Measurements from ENCODE around the gene HLA-G. TPM values are rescaled to one million over a fixed set of nuclear protein-coding genes. Genes with fewer than 3 reads are reported as not detected.

Gene HLA-G
- total RNA-seq, 1 donor: not detected

- no peak for DNase-seq (ENCODE audit: low read depth)
- no peak for TF ChIP-seq CTCF (IDR thresholded peaks at IDR 0.05; ENCODE audit: insufficient read depth, low read depth, low read length)
- H3K4me3 ChIP-seq (ENCODE audit: low read depth, low read length): no peak overlapping the region
Observed at GRCh38 chr6:29858006-29858405, 30.4 kb downstream of the HLA-G start.

- no peak for TF ChIP-seq CTCF (IDR thresholded peaks at IDR 0.05; ENCODE audit: insufficient read depth, low read depth, low read length)
- no peak overlapping the region for H3K4me3 ChIP-seq (ENCODE audit: low read depth, low read length)
- no peak for DNase-seq (ENCODE audit: low read depth)
Observed at GRCh38 chr6:29861521-29862255, 34.1 kb downstream of the HLA-G start.

GRCh38 chr6:29864037-29864810 is 36.6 kb downstream of the HLA-G start:
- DNase-seq (ENCODE audit: low read depth): no peak
- no peak overlapping the region for H3K4me3 ChIP-seq (ENCODE audit: low read depth, low read length)
- TF ChIP-seq CTCF (IDR thresholded peaks at IDR 0.05; ENCODE audit: insufficient read depth, low read depth, low read length): no peak

GRCh38 chr6:29865631-29866030 is 38.0 kb downstream of the HLA-G start:
- no peak for TF ChIP-seq CTCF (IDR thresholded peaks at IDR 0.05; ENCODE audit: insufficient read depth, low read depth, low read length)
- no peak overlapping the region for H3K4me3 ChIP-seq (ENCODE audit: low read depth, low read length)
- DNase-seq (ENCODE audit: low read depth): no peak

GRCh38 chr6:29870104-29870503 is 42.5 kb downstream of the HLA-G start:
- DNase-seq (ENCODE audit: low read depth): no peak
- no peak for TF ChIP-seq CTCF (IDR thresholded peaks at IDR 0.05; ENCODE audit: insufficient read depth, low read depth, low read length)
- no peak overlapping the region for H3K4me3 ChIP-seq (ENCODE audit: low read depth, low read length)

- no peak for TF ChIP-seq CTCF (IDR thresholded peaks at IDR 0.05; ENCODE audit: insufficient read depth, low read depth, low read length)
- no peak overlapping the region for H3K4me3 ChIP-seq (ENCODE audit: low read depth, low read length)
Observed at GRCh38 chr6:29872791-29873190, 45.2 kb downstream of the HLA-G start.

More at GRCh38 chr6:29872791-29873190, 45.2 kb downstream of the HLA-G start:
- DNase-seq (ENCODE audit: low read depth): no peak
